ENCODE results near the gene ATAD2B.
"Not testable (repeated sequence)": the region's sequence is repeated elsewhere in the genome, so short reads cannot be mapped to it uniquely, and the experiment has no call there.

ATAD2B gene

GRCh38 chr2:23793476-23793875, 133.4 kb downstream of the ATAD2B start:
- H3K4me3 ChIP-seq (ENCODE audit: low read depth, low read length): no peak overlapping the region
- no peak for TF ChIP-seq CTCF (IDR thresholded peaks at IDR 0.05; ENCODE audit: low read depth, low read length)

- no peak for TF ChIP-seq CTCF (IDR thresholded peaks at IDR 0.05; ENCODE audit: low read depth, low read length)
- H3K4me3 ChIP-seq (ENCODE audit: low read depth, low read length): no peak overlapping the region
Measured at GRCh38 chr2:23791030-23791429, 135.9 kb downstream of the ATAD2B start.

- H3K4me3 ChIP-seq (ENCODE audit: low read depth, low read length): no peak overlapping the region
- no peak for TF ChIP-seq CTCF (IDR thresholded peaks at IDR 0.05; ENCODE audit: low read depth, low read length)
Measured at GRCh38 chr2:23789012-23789411, 137.9 kb downstream of the ATAD2B start.

- TF ChIP-seq CTCF (IDR thresholded peaks at IDR 0.05; ENCODE audit: low read depth, low read length): no peak
- no peak overlapping the region for H3K4me3 ChIP-seq (ENCODE audit: low read depth, low read length)
Measured at GRCh38 chr2:23788100-23788499, 138.8 kb downstream of the ATAD2B start.

- no peak overlapping the region for H3K4me3 ChIP-seq (ENCODE audit: low read depth, low read length)
- no peak for TF ChIP-seq CTCF (IDR thresholded peaks at IDR 0.05; ENCODE audit: low read depth, low read length)
Measured at GRCh38 chr2:23784971-23785370, 142.0 kb downstream of the ATAD2B start.

GRCh38 chr2:23782646-23783045, 144.3 kb downstream of the ATAD2B start:
- TF ChIP-seq CTCF (IDR thresholded peaks at IDR 0.05; ENCODE audit: low read depth, low read length): no peak
- no peak overlapping the region for H3K4me3 ChIP-seq (ENCODE audit: low read depth, low read length)

- TF ChIP-seq CTCF (IDR thresholded peaks at IDR 0.05; ENCODE audit: low read depth, low read length): no peak
- no peak overlapping the region for H3K4me3 ChIP-seq (ENCODE audit: low read depth, low read length)
Measured at GRCh38 chr2:23782126-23782525, 144.8 kb downstream of the ATAD2B start.

GRCh38 chr2:23780465-23780864, 146.5 kb downstream of the ATAD2B start:
- not testable (repeated sequence) for H3K4me3 ChIP-seq (ENCODE audit: low read depth, low read length)

Data from WI38 (cell line).